Body of pancreas (tissue), 4 donors: Measurements from ENCODE around the gene SIM2.

Source experiments
- POLR2A ChIP-seq, 3 donors: fragments of 450-650 bp; IDR thresholded peaks; one replicate each; pipeline ENCODE4 v1.6.1; 2016; ENCODE audit warnings: antibody characterized with exemption in 3 of 3, mild to moderate bottlenecking in 2 of 3
- TF ChIP-seq, protein P1 (sequence below), 7 experiments: fragments of 450-650 bp in 4 of 7; fragments of 200-600 bp in 3 of 7; sonication (generic) in 3 of 7; IDR thresholded peaks; one replicate each; pipeline ENCODE4 v1.5.1; 2016 to 2019; ENCODE audit warnings: antibody characterized with exemption in 7 of 7

DNA sequence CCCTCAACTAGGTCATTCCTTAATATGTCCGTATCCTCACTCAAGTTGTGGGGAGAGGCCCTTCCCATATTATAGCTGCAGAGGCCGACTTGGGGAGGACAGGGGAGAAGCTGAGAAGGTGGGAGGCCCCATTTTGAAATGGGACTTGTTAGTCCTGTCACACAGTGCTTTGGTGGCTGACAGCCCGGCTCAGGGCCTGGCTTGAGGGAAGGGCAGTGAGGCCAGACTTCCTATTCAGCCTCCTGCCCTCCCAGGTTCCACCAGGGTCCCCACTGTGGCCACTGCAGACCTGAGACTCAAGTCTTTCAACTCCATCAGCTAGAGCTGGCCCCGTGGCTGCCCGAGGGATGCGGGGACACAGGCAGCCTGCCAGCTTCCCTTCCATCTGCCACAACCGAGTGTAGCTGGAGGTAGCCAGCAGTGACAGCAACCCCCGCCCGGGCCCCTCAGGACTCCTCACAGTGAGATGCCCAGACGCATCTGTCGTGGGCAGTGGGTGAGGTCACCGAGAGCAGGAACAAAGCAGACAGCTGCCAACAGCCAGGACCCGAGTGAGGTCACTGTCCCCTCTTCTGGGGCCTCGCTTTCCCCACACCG is 36.9 kb downstream of the SIM2 start:
- TF ChIP-seq, protein P1, sequence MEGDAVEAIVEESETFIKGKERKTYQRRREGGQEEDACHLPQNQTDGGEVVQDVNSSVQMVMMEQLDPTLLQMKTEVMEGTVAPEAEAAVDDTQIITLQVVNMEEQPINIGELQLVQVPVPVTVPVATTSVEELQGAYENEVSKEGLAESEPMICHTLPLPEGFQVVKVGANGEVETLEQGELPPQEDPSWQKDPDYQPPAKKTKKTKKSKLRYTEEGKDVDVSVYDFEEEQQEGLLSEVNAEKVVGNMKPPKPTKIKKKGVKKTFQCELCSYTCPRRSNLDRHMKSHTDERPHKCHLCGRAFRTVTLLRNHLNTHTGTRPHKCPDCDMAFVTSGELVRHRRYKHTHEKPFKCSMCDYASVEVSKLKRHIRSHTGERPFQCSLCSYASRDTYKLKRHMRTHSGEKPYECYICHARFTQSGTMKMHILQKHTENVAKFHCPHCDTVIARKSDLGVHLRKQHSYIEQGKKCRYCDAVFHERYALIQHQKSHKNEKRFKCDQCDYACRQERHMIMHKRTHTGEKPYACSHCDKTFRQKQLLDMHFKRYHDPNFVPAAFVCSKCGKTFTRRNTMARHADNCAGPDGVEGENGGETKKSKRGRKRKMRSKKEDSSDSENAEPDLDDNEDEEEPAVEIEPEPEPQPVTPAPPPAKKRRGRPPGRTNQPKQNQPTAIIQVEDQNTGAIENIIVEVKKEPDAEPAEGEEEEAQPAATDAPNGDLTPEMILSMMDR (IDR thresholded peaks at IDR 0.05): no peak
- no peak for TF ChIP-seq POLR2A (IDR thresholded peaks at IDR 0.05)
